ENCODE measurements around the gene PAK1.

Gene PAK1

DNA sequence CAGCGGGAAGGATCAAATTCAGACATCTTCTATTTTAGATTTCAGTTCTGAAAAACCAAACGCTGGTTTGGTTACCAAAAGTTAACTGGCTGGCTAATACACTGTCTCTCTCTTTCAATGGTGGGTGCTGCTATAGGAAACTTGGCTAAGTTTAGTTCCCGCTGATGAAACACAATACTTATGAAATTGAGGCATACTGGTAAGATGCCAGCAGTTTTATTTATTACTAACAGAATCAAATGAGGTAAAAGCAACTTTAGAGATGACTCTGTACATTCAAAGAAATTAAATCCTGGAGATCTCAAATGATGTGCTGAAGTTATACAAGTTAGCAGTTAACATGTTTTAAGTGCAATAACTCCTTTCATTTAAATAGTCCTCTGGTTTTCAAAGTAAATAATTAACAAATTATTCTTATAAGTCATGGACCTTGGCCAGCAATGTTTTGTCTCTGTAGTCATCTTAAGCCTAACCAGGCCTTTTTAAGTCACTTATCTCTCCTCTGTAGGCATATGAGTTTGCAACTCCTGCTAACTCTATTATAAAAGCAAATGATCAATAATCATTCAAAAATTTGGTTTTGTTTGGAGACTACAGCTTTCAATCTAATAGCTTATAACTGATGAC is 54.8 kb downstream of the PAK1 start:
- Histone ChIP-seq H3K4me3 (ENCODE audit: extremely low read depth, insufficient read depth, low read length, poor library complexity, severe bottlenecking) (no peak overlapping the region), H3K27ac (ENCODE audit: low read depth, low read length, severe bottlenecking) (no peak overlapping the region), H3K9me3 (ENCODE audit: control insufficient read depth, low read length) (no peaks in the 10 kb centered on the region), H3K36me3 (ENCODE audit: control insufficient read depth, insufficient read depth, low read length) (no peaks in the 10 kb centered on the region), H3K4me1 (ENCODE audit: control insufficient read depth, insufficient read depth, low read length, poor library complexity, severe bottlenecking) (no peaks in the 10 kb centered on the region)
- 86 to 95% methylated on average over 1 to 2 of the region's 3 CpGs for WGBS, 2 experiments (ENCODE audit: insufficient coverage in 2 of 2)

DNA sequence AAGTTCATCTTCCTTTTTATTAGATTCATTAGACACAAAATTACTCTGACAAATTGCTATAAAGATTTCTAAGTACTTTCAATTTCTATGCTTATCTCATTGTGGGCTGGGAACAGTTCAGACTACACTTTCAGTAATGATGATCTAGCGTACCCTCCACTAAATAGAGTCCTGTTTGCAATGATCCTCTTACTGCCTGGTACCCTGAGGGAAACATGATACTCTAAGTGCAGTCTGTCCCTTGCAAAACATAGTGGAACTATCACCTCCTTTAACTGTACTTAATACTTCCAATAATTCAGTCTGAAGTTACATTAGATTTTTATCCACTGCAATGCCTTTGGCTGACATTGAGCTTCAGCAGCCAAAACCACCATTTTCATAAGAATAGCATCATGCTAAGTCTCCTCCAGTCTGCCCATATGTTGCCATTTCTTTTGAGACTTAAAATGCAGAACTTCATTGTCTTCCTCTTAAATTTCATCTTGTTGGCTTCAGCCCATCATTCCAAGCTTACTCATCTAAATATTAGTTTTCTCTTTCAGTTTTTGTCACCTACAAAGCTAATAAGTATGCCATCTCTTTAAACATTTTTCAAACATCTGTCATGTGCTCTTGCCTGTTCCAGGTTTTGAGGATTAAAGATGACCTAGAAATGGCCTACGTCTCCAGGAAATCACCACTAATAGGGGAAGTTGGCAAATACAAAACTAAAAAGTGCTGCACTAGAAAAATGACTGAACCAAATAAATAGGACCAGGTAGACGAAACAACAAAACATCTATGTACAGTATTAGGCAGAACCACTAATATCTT is 55.5 kb downstream of the PAK1 start:
- no peak overlapping the region for H3K27ac ChIP-seq (ENCODE audit: low read depth, low read length, severe bottlenecking)
- no peaks in the 10 kb centered on the region for H3K4me1 ChIP-seq (ENCODE audit: control insufficient read depth, insufficient read depth, low read length, poor library complexity, severe bottlenecking)
- H3K9me3 ChIP-seq (ENCODE audit: control insufficient read depth, low read length) = no peaks in the 10 kb centered on the region
- no peak overlapping the region for H3K4me3 ChIP-seq (ENCODE audit: extremely low read depth, insufficient read depth, low read length, poor library complexity, severe bottlenecking)
- no peaks in the 10 kb centered on the region for H3K36me3 ChIP-seq (ENCODE audit: control insufficient read depth, insufficient read depth, low read length)
- WGBS, 2 experiments (ENCODE audit: insufficient coverage in 2 of 2) = 89 to 93% methylated on average over 2 to 3 of the region's 3 CpGs

DNA sequence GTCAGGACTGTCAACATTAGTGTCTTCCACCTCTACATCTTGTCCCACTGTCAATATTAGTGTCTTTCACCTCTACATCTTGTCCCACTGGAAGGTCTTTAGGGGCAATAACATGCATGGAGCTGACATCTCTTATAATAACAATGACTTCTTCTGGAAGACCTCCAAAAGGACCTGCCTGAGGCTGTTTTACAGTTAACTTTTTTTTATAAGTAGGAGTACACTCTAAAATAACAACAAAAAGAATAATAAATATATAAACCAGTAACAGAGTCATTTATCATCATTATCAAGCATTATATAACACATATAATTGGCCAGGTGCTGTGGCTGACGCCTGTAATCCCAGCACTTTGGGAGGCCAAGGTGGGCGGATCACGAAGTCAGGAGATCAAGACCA is 57.5 kb downstream of the PAK1 start:
- H3K4me1 ChIP-seq (ENCODE audit: control insufficient read depth, insufficient read depth, low read length, poor library complexity, severe bottlenecking) = no peaks in the 10 kb centered on the region
- H3K36me3 ChIP-seq (ENCODE audit: control insufficient read depth, insufficient read depth, low read length) = no peaks in the 10 kb centered on the region
- WGBS, 2 experiments (ENCODE audit: insufficient coverage in 2 of 2) = 89% methylated on average over 3 of the region's 3 CpGs; no CpG with 5 or more reads in 1 of the 2 experiments
- H3K9me3 ChIP-seq (ENCODE audit: control insufficient read depth, low read length) = no peaks in the 10 kb centered on the region
- no peak overlapping the region for H3K4me3 ChIP-seq (ENCODE audit: extremely low read depth, insufficient read depth, low read length, poor library complexity, severe bottlenecking)
- no peak overlapping the region for H3K27ac ChIP-seq (ENCODE audit: low read depth, low read length, severe bottlenecking)

DNA sequence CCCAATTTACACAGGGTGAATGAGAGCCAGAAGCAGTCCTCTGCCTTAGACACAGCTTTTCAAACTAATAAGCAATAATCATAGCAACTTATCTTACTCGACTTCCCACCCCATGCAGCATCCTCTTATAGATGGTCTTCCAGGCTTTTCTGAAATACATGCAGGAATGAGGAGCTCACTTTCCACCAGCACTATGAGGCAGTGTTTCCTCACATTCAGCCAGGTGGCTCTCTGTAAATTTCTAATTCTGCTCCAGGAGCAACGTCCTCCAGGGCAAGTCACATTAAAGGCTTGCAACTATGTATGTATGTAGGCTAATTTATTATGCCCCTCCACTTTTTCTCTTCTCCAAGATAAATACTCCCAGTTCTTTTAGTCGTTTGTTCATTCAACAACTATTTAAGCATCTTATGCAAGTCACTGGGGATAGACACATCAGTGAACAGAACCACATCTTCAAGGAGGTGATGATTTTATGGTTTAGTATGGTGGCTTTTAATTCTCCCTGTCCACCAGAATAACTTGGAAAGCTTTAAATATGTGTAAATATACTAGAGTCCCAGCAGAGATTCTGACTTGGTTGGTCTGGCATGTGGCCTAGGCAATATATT is 59.9 kb downstream of the PAK1 start:
- Histone ChIP-seq H3K9me3 (ENCODE audit: control insufficient read depth, low read length) (no peaks in the 10 kb centered on the region), H3K27ac (ENCODE audit: low read depth, low read length, severe bottlenecking) (no peak overlapping the region), H3K4me1 (ENCODE audit: control insufficient read depth, insufficient read depth, low read length, poor library complexity, severe bottlenecking) (peaks cover 6% of the 10 kb centered on the region), H3K36me3 (ENCODE audit: control insufficient read depth, insufficient read depth, low read length) (no peaks in the 10 kb centered on the region), H3K4me3 (ENCODE audit: extremely low read depth, insufficient read depth, low read length, poor library complexity, severe bottlenecking) (no peak overlapping the region)
- 60 to 67% methylated on average over 1 of the region's 3 CpGs for WGBS, 2 experiments (ENCODE audit: insufficient coverage in 2 of 2)

DNA sequence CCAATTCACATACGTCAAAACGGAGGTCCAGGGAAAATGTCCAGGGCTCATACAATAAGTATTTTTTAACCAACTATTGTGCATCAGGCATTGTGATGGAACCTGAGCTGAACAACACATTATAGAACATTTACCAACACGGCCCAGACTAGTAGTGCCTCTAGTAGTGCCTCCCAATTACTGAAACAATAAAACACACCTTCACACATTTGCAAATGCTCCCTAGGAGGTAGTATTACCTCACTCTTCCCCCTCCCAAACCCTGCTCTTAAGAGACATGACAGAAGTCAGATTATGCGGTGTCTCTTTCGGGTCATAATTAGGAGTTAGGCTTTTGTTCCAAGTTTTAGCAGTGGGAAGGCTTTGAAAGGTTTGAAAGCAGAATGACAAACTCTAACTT is 61.1 kb downstream of the PAK1 start:
- 29 to 64% methylated on average over 1 to 3 of the region's 5 CpGs for WGBS, 2 experiments (ENCODE audit: insufficient coverage in 2 of 2)
- H3K27ac ChIP-seq (ENCODE audit: low read depth, low read length, severe bottlenecking) = no peak overlapping the region
- no peaks in the 10 kb centered on the region for H3K36me3 ChIP-seq (ENCODE audit: control insufficient read depth, insufficient read depth, low read length)
- no peak overlapping the region for H3K4me3 ChIP-seq (ENCODE audit: extremely low read depth, insufficient read depth, low read length, poor library complexity, severe bottlenecking)
- peaks cover 9% of the 10 kb centered on the region for H3K4me1 ChIP-seq (ENCODE audit: control insufficient read depth, insufficient read depth, low read length, poor library complexity, severe bottlenecking)
- H3K9me3 ChIP-seq (ENCODE audit: control insufficient read depth, low read length) = no peaks in the 10 kb centered on the region

DNA sequence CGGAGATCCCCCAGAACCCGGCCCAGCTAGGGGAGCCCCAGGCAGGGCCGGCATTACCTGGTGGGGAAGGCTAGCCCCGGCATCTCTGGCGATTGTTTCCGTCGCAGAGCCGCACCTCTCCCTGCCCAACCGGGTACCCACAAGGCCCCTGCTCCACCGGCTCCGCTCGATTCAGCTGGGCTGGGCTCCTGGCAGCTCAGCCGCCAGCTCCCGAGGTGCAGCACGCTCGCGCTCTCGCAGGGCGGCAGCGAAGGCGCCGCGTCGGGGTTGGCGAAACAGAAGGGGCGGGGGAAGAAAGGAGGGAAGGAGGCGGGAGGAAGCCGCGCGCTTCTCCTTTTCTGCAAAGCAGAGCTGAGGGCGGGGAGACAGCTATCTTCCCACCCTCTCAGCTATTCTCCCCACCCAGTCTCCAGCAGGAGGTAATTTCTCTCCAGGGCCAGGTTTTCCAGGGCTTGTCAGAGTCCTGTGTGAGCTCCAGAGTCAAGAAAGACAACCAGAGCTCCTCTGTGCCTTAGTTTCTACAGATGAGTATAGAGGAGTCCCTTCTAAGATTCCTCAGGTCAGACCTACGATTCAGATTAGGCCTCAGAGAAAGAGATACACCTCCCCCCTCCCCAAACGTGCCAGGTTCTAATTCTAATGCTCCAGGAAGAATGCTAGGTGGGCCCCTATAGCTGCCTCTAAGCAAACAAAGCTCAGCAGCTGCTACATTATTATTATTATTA is 62.0 kb downstream of the PAK1 start:
- Histone ChIP-seq H3K4me1 (ENCODE audit: control insufficient read depth, insufficient read depth, low read length, poor library complexity, severe bottlenecking) (peaks cover 16% of the 10 kb centered on the region), H3K27ac (ENCODE audit: low read depth, low read length, severe bottlenecking) (no peak overlapping the region), H3K9me3 (ENCODE audit: control insufficient read depth, low read length) (no peaks in the 10 kb centered on the region), H3K4me3 (ENCODE audit: extremely low read depth, insufficient read depth, low read length, poor library complexity, severe bottlenecking) (peak overlapping the region; percentile 49), H3K36me3 (ENCODE audit: control insufficient read depth, insufficient read depth, low read length) (no peaks in the 10 kb centered on the region)
- 0 to 3% methylated on average over 10 to 14 of the region's 33 CpGs for WGBS, 2 experiments (ENCODE audit: insufficient coverage in 2 of 2)

DNA sequence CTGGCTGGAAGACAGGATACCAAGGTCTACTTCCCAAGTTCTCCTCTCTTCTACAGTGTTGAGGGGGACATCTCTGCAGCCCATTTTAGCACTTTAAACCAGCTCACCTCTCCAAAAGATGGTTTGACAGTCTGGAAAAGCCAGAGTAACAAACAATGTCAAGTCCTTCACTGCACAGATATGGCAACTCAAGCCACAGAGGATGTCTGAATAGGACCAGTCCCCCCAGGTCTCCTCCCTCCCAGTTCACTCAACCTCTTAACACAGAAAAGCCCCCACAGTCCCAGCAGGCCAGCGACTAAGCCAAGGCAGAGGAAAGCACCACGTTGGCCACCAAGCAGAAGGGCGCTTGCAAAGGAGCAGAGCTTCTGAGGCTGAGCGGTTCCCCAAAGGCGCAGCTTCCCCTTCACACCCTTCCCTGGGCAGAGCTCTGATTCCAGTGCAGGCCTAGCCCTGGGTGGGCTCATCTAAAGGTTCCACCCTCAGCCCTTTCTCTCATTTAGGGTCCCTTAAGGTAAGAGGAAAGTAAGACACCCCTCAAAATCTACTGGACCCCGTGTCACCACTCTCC is 62.7 kb downstream of the PAK1 start:
- Histone ChIP-seq H3K36me3 (ENCODE audit: control insufficient read depth, insufficient read depth, low read length) (no peaks in the 10 kb centered on the region), H3K9me3 (ENCODE audit: control insufficient read depth, low read length) (no peaks in the 10 kb centered on the region), H3K27ac (ENCODE audit: low read depth, low read length, severe bottlenecking) (no peak overlapping the region), H3K4me3 (ENCODE audit: extremely low read depth, insufficient read depth, low read length, poor library complexity, severe bottlenecking) (peak overlapping the region; percentile 49), H3K4me1 (ENCODE audit: control insufficient read depth, insufficient read depth, low read length, poor library complexity, severe bottlenecking) (peaks cover 16% of the 10 kb centered on the region)
- WGBS, 2 experiments (ENCODE audit: insufficient coverage in 2 of 2) = 17 to 20% methylated on average over 2 of the region's 6 CpGs

DNA sequence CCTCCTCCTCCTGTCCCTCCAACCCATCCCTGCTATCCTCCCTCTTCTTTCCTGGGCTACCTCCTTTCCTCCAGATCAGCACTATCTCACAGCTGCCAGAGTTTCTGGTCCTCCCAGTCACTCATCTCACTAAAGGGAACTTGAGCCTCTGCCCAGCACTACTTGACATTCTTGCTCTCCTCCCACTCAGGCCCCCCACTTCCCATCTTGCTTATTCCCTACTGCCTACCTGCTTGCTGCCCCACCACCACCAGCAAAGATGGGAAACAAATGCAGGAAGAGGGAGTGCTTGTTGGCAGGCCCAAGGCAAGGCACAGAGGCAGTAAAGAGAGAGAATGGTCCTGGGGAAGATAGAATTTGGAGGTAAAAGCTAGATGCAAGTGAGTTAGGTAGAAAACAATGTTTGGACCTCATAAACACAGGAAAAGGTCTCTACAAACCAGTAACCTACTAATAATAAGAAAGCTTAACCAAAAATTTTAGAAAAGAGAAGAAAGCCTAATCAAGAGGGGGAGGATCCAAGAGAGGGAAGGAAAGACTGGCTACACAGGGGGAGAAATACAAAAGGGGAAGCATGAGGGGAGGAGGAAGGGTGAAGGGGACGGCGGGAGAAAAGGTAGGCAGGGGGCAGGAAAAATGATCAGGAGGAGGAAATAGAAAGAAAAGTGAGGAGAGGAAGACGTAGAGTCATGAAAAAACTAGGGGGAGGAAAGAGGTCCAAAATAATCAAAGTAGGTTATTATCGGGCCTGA is 63.6 kb downstream of the PAK1 start:
- no peak overlapping the region for H3K27ac ChIP-seq (ENCODE audit: low read depth, low read length, severe bottlenecking)
- no peaks in the 10 kb centered on the region for H3K9me3 ChIP-seq (ENCODE audit: control insufficient read depth, low read length)
- H3K36me3 ChIP-seq (ENCODE audit: control insufficient read depth, insufficient read depth, low read length) = no peaks in the 10 kb centered on the region
- H3K4me1 ChIP-seq (ENCODE audit: control insufficient read depth, insufficient read depth, low read length, poor library complexity, severe bottlenecking) = peaks cover 16% of the 10 kb centered on the region
- no peak overlapping the region for H3K4me3 ChIP-seq (ENCODE audit: extremely low read depth, insufficient read depth, low read length, poor library complexity, severe bottlenecking)
- 73 to 75% methylated on average over 4 of the region's 4 CpGs for WGBS, 2 experiments (ENCODE audit: insufficient coverage in 2 of 2)

DNA sequence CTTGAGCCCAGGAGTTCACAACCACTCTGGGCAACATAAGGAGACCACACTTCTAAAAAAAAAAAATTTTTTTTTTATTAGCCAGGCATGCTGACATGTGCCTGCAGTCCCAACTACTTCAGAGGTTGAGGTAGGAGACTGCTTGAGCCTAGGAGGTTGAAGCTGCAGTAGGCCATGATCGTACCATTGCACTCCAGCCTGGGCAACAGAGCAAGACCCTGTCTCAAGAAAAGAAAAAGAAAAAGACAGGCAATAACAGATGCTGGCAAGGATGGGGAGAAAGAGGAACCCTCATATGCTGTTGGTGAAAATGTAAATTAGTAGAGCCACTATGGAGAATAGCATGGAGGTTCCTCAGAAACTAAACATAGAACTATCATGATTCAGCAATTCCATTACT is 64.8 kb downstream of the PAK1 start:
- Histone ChIP-seq H3K4me1 (ENCODE audit: control insufficient read depth, insufficient read depth, low read length, poor library complexity, severe bottlenecking) (peaks cover 16% of the 10 kb centered on the region), H3K4me3 (ENCODE audit: extremely low read depth, insufficient read depth, low read length, poor library complexity, severe bottlenecking) (no peak overlapping the region), H3K27ac (ENCODE audit: low read depth, low read length, severe bottlenecking) (no peak overlapping the region), H3K9me3 (ENCODE audit: control insufficient read depth, low read length) (no peaks in the 10 kb centered on the region), H3K36me3 (ENCODE audit: control insufficient read depth, insufficient read depth, low read length) (no peaks in the 10 kb centered on the region)
- WGBS, 2 experiments (ENCODE audit: insufficient coverage in 2 of 2) = 73% methylated on average over 1 of the region's 1 CpG; no CpG with 5 or more reads in 1 of the 2 experiments

DNA sequence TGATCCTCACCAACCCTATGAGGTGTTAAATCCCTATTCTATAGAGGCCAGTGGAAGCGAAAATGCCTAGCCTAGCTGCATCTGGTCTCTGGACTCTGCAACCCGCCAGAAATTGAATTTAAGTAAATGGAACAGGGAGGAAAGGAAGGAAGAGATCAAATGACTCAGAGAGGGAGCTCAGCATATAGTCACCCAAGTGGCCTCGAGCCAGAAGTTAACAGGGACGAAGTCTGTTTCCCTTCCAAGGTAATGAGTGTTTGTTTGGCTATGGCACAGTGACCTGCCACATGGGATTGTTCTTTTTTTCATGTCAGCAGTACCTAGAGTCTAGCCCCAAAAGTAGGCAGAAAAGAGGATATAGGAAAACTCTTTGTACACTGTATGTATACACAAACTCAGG is 66.3 kb downstream of the PAK1 start:
- H3K9me3 ChIP-seq (ENCODE audit: control insufficient read depth, low read length) = no peaks in the 10 kb centered on the region
- H3K27ac ChIP-seq (ENCODE audit: low read depth, low read length, severe bottlenecking) = peak overlapping the region; percentile 47
- no peak overlapping the region for H3K4me3 ChIP-seq (ENCODE audit: extremely low read depth, insufficient read depth, low read length, poor library complexity, severe bottlenecking)
- H3K36me3 ChIP-seq (ENCODE audit: control insufficient read depth, insufficient read depth, low read length) = no peaks in the 10 kb centered on the region
- WGBS, 2 experiments (ENCODE audit: insufficient coverage in 2 of 2) = 54 to 61% methylated on average over 3 of the region's 4 CpGs
- H3K4me1 ChIP-seq (ENCODE audit: control insufficient read depth, insufficient read depth, low read length, poor library complexity, severe bottlenecking) = peaks cover 16% of the 10 kb centered on the region

Data from mesodermal cell (in vitro differentiated cells).